HEK293 (cell line): ENCODE results near the gene ATP8B1.

Experiments
- CTCF ChIA-PET: fragments of 350-600 bp; formaldehyde crosslinking; extraction: SDS; loops from one replicate; lab custom pipeline; 2021; ENCODE audit warnings: antibody characterized with exemption; lab: Yijun Ruan, JAX
- POLR2A ChIA-PET: fragments of 300-600 bp; formaldehyde crosslinking; extraction: SDS; loops from one replicate; lab custom pipeline; 2020; ENCODE audit warnings: antibody characterized with exemption, inconsistent platforms; lab: Yijun Ruan, JAX
- H3K27ac ChIP-seq: fragments of 200-500 bp; sonication (Bioruptor generic); 2 replicates; pipeline ENCODE4 v1.5.1; 2014; ENCODE audit warnings: low read depth, low read length, control low read depth, inconsistent platforms; ENCODE audit errors: extremely low read depth
- H3K36me3 ChIP-seq, 2 experiments: fragments of 200-500 bp in 1 of 2; sonication (Bioruptor generic) in 1 of 2; 1 replicate in 1 of 2; 2 replicates in 1 of 2; pipeline ENCODE4 v1.5.1; 2014 to 2017; ENCODE audit warnings: inconsistent platforms in 2 of 2, low read length in 2 of 2; ENCODE audit not compliant: control insufficient read depth in 2 of 2, insufficient read depth in 1 of 2
- H3K4me1 ChIP-seq: fragments of 200-500 bp; sonication (Bioruptor generic); 2 replicates; pipeline ENCODE4 v1.5.1; 2014; ENCODE audit warnings: mild to moderate bottlenecking, low read length, inconsistent platforms; ENCODE audit not compliant: control insufficient read depth, insufficient read depth
- H3K4me3 ChIP-seq: 2 replicates; pipeline ENCODE4 v1.5.1; 2011; ENCODE audit warnings: low read depth, mild to moderate bottlenecking, control low read depth, low read length, moderate library complexity
- H3K9me3 ChIP-seq: fragments of 200-500 bp; sonication (Bioruptor generic); 2 replicates; pipeline ENCODE4 v1.5.1; 2014; ENCODE audit warnings: low read depth, low read length, inconsistent platforms; ENCODE audit not compliant: control insufficient read depth, insufficient read depth
- BCL11B ChIP-seq: fragments of 450-650 bp; formaldehyde crosslinking; IDR thresholded peaks from 2 replicates; pipeline ENCODE4 v1.5.1; 2016; ENCODE audit warnings: low read depth, missing biosample characterization, missing genetic modification characterization
- GLIS1 ChIP-seq: fragments of 450-650 bp; formaldehyde crosslinking; IDR thresholded peaks from 2 replicates; pipeline ENCODE4 v1.5.1; 2016; ENCODE audit warnings: missing biosample characterization, missing genetic modification characterization
- GLIS2 ChIP-seq: fragments of 450-650 bp; formaldehyde crosslinking; IDR thresholded peaks from 2 replicates; pipeline ENCODE4 v1.5.1; 2016; ENCODE audit warnings: missing biosample characterization, missing genetic modification characterization
- KLF1 ChIP-seq: fragments of 450-650 bp; formaldehyde crosslinking; IDR thresholded peaks from 2 replicates; pipeline ENCODE4 v1.5.1; 2016; ENCODE audit warnings: missing biosample characterization, missing genetic modification characterization
- KLF16 ChIP-seq: fragments of 450-650 bp; formaldehyde crosslinking; IDR thresholded peaks from 2 replicates; pipeline ENCODE4 v1.5.1; 2017; ENCODE audit warnings: missing biosample characterization, missing genetic modification characterization
- KLF9 ChIP-seq: fragments of 450-650 bp; formaldehyde crosslinking; IDR thresholded peaks from 2 replicates; pipeline ENCODE4 v1.5.1; 2016; ENCODE audit warnings: missing biosample characterization, missing genetic modification characterization, low read depth
- PATZ1 ChIP-seq: fragments of 450-650 bp; formaldehyde crosslinking; IDR thresholded peaks from 2 replicates; pipeline ENCODE4 v1.5.1; 2016; ENCODE audit warnings: missing biosample characterization, missing genetic modification characterization
- PRDM2 ChIP-seq: fragments of 450-650 bp; formaldehyde crosslinking; IDR thresholded peaks from 2 replicates; pipeline ENCODE4 v1.5.1; 2016; ENCODE audit warnings: missing biosample characterization, missing genetic modification characterization, borderline replicate concordance
- RBAK ChIP-seq: fragments of 450-650 bp; formaldehyde crosslinking; IDR thresholded peaks from 2 replicates; pipeline ENCODE4 v1.5.1; 2016; ENCODE audit warnings: missing biosample characterization, missing genetic modification characterization
- YY1 ChIP-seq: fragments of 450-650 bp; formaldehyde crosslinking; IDR thresholded peaks from 2 replicates; pipeline ENCODE4 v1.5.1; 2018; ENCODE audit warnings: missing biosample characterization, missing genetic modification characterization
- YY2 ChIP-seq: fragments of 450-650 bp; formaldehyde crosslinking; IDR thresholded peaks from 2 replicates; pipeline ENCODE4 v1.5.1; 2016; ENCODE audit warnings: missing biosample characterization, missing genetic modification characterization
- ZBTB26 ChIP-seq: fragments of 450-650 bp; formaldehyde crosslinking; optimal IDR thresholded peaks from 2 replicates; pipeline ENCODE3; 2016; ENCODE audit warnings: missing biosample characterization, mild to moderate bottlenecking, missing genetic modification characterization
- ZNF114 ChIP-seq: fragments of 450-650 bp; formaldehyde crosslinking; IDR thresholded peaks from 2 replicates; pipeline ENCODE4 v1.5.0; 2017; ENCODE audit warnings: missing biosample characterization, missing genetic modification characterization
- ZNF175 ChIP-seq: fragments of 450-650 bp; formaldehyde crosslinking; IDR thresholded peaks from 2 replicates; pipeline ENCODE4 v1.5.1; 2016; ENCODE audit warnings: missing biosample characterization, missing genetic modification characterization
- ZNF274 ChIP-seq, 2 experiments: fragments of 200-500 bp in 1 of 2; fragments of 450-650 bp in 1 of 2; sonication (Bioruptor generic) in 1 of 2; formaldehyde crosslinking in 1 of 2; IDR thresholded peaks; 2 replicates each; pipeline versions ENCODE4 v1.5.1 to v1.6.1; 2014 to 2016; ENCODE audit warnings: borderline replicate concordance in 1 of 2, inconsistent platforms in 1 of 2, low read length in 1 of 2, missing biosample characterization in 1 of 2, missing genetic modification characterization in 1 of 2
- ZNF354C ChIP-seq: fragments of 450-650 bp; formaldehyde crosslinking; IDR thresholded peaks from 2 replicates; pipeline ENCODE4 v1.5.1; 2016; ENCODE audit warnings: missing biosample characterization, missing genetic modification characterization, low read depth, borderline replicate concordance
- ZNF510 ChIP-seq: fragments of 450-650 bp; formaldehyde crosslinking; IDR thresholded peaks from 2 replicates; pipeline ENCODE4 v1.5.1; 2018; ENCODE audit warnings: mild to moderate bottlenecking, missing genetic modification characterization, missing biosample characterization; ENCODE audit not compliant: insufficient replicate concordance
- ZNF529 ChIP-seq: fragments of 450-650 bp; formaldehyde crosslinking; IDR thresholded peaks from 2 replicates; pipeline ENCODE4 v1.5.1; 2017; ENCODE audit warnings: missing genetic modification characterization, missing biosample characterization; ENCODE audit not compliant: insufficient replicate concordance
- ZNF585B ChIP-seq: fragments of 450-650 bp; formaldehyde crosslinking; IDR thresholded peaks from 2 replicates; pipeline ENCODE4 v1.5.1; 2016; ENCODE audit warnings: missing biosample characterization, missing genetic modification characterization
- ZNF610 ChIP-seq: fragments of 450-650 bp; formaldehyde crosslinking; IDR thresholded peaks from 2 replicates; pipeline ENCODE4 v1.5.1; 2016; ENCODE audit warnings: missing biosample characterization, missing genetic modification characterization, borderline replicate concordance
- ZNF692 ChIP-seq: fragments of 450-650 bp; formaldehyde crosslinking; IDR thresholded peaks from 2 replicates; pipeline ENCODE4 v1.5.1; 2016; ENCODE audit warnings: missing biosample characterization, missing genetic modification characterization
- ZNF704 ChIP-seq: fragments of 450-650 bp; formaldehyde crosslinking; IDR thresholded peaks from 2 replicates; pipeline ENCODE4 v1.5.1; 2016; ENCODE audit warnings: missing biosample characterization, missing genetic modification characterization
- ZNF747 ChIP-seq: fragments of 450-650 bp; formaldehyde crosslinking; IDR thresholded peaks from 2 replicates; pipeline ENCODE4 v1.5.1; 2016; ENCODE audit warnings: missing biosample characterization, missing genetic modification characterization
- ZNF777 ChIP-seq: fragments of 450-650 bp; formaldehyde crosslinking; IDR thresholded peaks from 2 replicates; pipeline ENCODE4 v1.5.1; 2017; ENCODE audit warnings: missing biosample characterization, missing genetic modification characterization, borderline replicate concordance
- ZSCAN23 ChIP-seq: fragments of 450-650 bp; formaldehyde crosslinking; IDR thresholded peaks from 2 replicates; pipeline ENCODE4 v1.5.1; 2016; ENCODE audit warnings: missing biosample characterization, missing genetic modification characterization

Gene ATP8B1

DNA sequence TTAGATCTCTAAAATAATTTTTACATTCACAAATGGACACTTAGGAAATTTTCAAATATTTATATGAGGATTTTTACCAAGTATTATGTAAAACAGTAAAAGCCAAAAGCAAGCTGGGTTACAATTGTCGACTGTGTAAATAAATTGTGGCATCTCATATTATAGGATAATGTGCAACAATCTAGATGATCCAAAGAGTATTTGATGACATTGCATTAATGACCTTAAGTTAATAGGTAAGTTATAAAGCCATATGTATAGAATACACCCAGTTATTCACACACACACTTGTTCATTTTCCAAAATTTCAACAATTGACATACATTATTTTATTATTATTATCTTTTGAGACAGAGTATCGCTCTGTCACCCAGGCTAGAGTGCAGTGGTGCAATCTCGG is 69.3 kb downstream of the ATP8B1 start:
- no peak overlapping the region for H3K4me3 ChIP-seq
- no peaks in the 10 kb centered on the region for H3K36me3 ChIP-seq
- no peak for TF ChIP-seq YY2 (tag by site-specific recombination)
- no peak for TF ChIP-seq ZBTB26
- no peak for TF ChIP-seq ZNF704 (tag by site-specific recombination)
- no peak for TF ChIP-seq ZNF529 (tag by site-specific recombination)
- no peak for TF ChIP-seq ZNF510 (tag by site-specific recombination)
- no peak for TF ChIP-seq GLIS1 (tag by site-specific recombination)
- no peak for TF ChIP-seq ZNF747 (tag by site-specific recombination)
- TF ChIP-seq BCL11B (tag by site-specific recombination), result no peak
- no peak for TF ChIP-seq YY1 (tag by site-specific recombination)
- no peak for TF ChIP-seq ZNF777
- TF ChIP-seq KLF16 (tag by site-specific recombination), result no peak
- no peak for TF ChIP-seq KLF9
- TF ChIP-seq ZNF175 (tag by site-specific recombination), result no peak
- no peak for TF ChIP-seq ZNF610 (tag by site-specific recombination)
- no peak for TF ChIP-seq GLIS2 (tag by site-specific recombination)
- no peak for TF ChIP-seq ZNF692 (tag by site-specific recombination)
- no peaks in the 10 kb centered on the region for H3K4me1 ChIP-seq
- ChIA-PET CTCF (no interaction called here), POLR2A (no interaction called here)
- no peaks in the 10 kb centered on the region for H3K9me3 ChIP-seq
- no peak overlapping the region for H3K27ac ChIP-seq

DNA sequence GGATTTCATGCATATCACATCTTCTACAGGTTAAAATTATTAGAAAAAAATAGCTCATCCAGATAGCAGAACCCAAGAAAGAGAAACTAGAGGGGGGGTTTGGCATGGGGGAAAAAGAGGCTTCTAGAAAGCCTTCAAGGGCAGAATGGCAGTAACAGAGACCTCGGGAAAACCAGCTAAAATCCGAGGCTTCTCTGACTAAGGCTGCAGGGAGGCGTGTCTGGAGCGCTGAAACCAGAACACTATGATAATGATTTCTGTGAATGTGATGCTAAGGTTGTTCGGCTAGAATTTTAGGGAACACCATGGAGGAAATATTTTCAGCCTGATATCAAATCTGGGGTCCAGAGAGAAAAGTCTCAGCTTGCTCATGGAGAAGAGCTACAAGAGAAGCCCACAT is 73.0 kb downstream of the ATP8B1 start:
- H3K4me1 ChIP-seq, result no peaks in the 10 kb centered on the region
- no peaks in the 10 kb centered on the region; the same call in 1 of the 2 replicates for H3K9me3 ChIP-seq
- H3K27ac ChIP-seq, result no peak overlapping the region
- H3K36me3 ChIP-seq, result no peaks in the 10 kb centered on the region; a peak in 1 of 3 replicates
- CTCF ChIA-PET, result interaction anchor here (0.7 kb wide), 1 partner anchor 92 kb away, joined by 3 read pairs; no protein-coding TSS in a partner anchor
- POLR2A ChIA-PET, result no interaction called here
- H3K4me3 ChIP-seq, result no peak overlapping the region
- no peak for TF ChIP-seq ZNF114 (tag by site-specific recombination)
- no peak for TF ChIP-seq KLF1 (tag by site-specific recombination)
- TF ChIP-seq BCL11B (tag by site-specific recombination), result no peak
- no peak for TF ChIP-seq ZSCAN23
- TF ChIP-seq ZNF585B (tag by site-specific recombination), result no peak
- no peak for TF ChIP-seq PRDM2 (tag by site-specific recombination)
- TF ChIP-seq ZNF354C (tag by site-specific recombination), result no peak
- TF ChIP-seq RBAK (tag by site-specific recombination), result no peak
- TF ChIP-seq ZNF274 (IDR thresholded peaks at IDR 0.05; ENCODE audit: low read length), result no peak
- no peak for TF ChIP-seq ZNF274 (tag by site-specific recombination; IDR thresholded peaks at IDR 0.05; ENCODE audit: borderline replicate concordance)
- no peak for TF ChIP-seq PATZ1 (tag by site-specific recombination)
